Ovary (tissue), 3 donors: ENCODE data around the gene YES1.

Source experiments
- CTCF ChIP-seq, 3 donors: fragments of 450-650 bp in 2 of 3; fragments of 200-600 bp in 1 of 3; IDR thresholded peaks; one replicate each; pipeline versions ENCODE4 v1.5.1 to v1.8.0; 2016 to 2022; ENCODE audit warnings: antibody characterized with exemption in 3 of 3, mild to moderate bottlenecking in 1 of 3
- EP300 ChIP-seq: sonication (generic); formaldehyde crosslinking; IDR thresholded peaks from one replicate; pipeline ENCODE4 v1.6.1; 2017; ENCODE audit warnings: antibody characterized with exemption
- POLR2A ChIP-seq: fragments of 450-650 bp; IDR thresholded peaks from one replicate; pipeline ENCODE4 v1.6.1; 2017; ENCODE audit warnings: antibody characterized with exemption, mild to moderate bottlenecking, moderate library complexity
- donor health status: DM: no; HTN: no; CAD: no.

- TF ChIP-seq CTCF (IDR thresholded peaks at IDR 0.05) (no peak), EP300 (no peak), POLR2A (no peak)
These were observed 118.4 kb downstream of the YES1 start for GRCh38 chr18:693466-694187.
